Neuronal stem cell (in vitro differentiated cells): Measurements from ENCODE around the gene TLCD4.

Source experiments
- DNase-seq: peaks from one replicate; pipeline ENCODE4 v3.0.0-alpha.2; 2013; ENCODE audit warnings: low spot score
- H2AFZ ChIP-seq: one replicate; pipeline ENCODE4 v1.6.1; 2013; ENCODE audit warnings: mild to moderate bottlenecking, low read length, inconsistent platforms
- H2AK5ac ChIP-seq: 2 replicates; pipeline ENCODE4 v1.6.1; 2013; ENCODE audit warnings: low read depth, mild to moderate bottlenecking, inconsistent platforms, low read length, moderate library complexity, mixed read lengths
- H2BK120ac ChIP-seq: 2 replicates; pipeline ENCODE4 v1.6.1; 2013; ENCODE audit warnings: low read depth, mild to moderate bottlenecking, inconsistent platforms, low read length, moderate library complexity, mixed read lengths
- H2BK12ac ChIP-seq: one replicate; pipeline ENCODE4 v1.6.1; 2013; ENCODE audit warnings: low read length, inconsistent platforms
- H2BK15ac ChIP-seq: 2 replicates; pipeline ENCODE4 v1.6.1; 2013; ENCODE audit warnings: mild to moderate bottlenecking, low read length, inconsistent platforms, mixed read lengths
- H2BK5ac ChIP-seq: one replicate; pipeline ENCODE4 v1.6.1; 2013; ENCODE audit warnings: inconsistent platforms, mild to moderate bottlenecking, low read length, moderate library complexity
- H3K14ac ChIP-seq: one replicate; pipeline ENCODE4 v1.6.1; 2013; ENCODE audit warnings: low read length, inconsistent platforms
- H3K18ac ChIP-seq: 2 replicates; pipeline ENCODE4 v1.6.1; 2013; ENCODE audit warnings: low read length, inconsistent platforms
- H3K23ac ChIP-seq: 2 replicates; pipeline ENCODE4 v1.6.1; 2013; ENCODE audit warnings: low read depth, mild to moderate bottlenecking, mixed read lengths, low read length, inconsistent platforms; ENCODE audit not compliant: poor library complexity
- H3K27ac ChIP-seq: replicated peaks from 3 replicates; pipeline ENCODE4 v1.5.1; 2013; ENCODE audit warnings: low read length, inconsistent platforms
- H3K27me3 ChIP-seq, 3 experiments: 2 replicates each; pipeline ENCODE4 v1.6.1; 2013; ENCODE audit warnings: low read length in 3 of 3, mild to moderate bottlenecking in 2 of 3, inconsistent platforms in 1 of 3, low read depth in 1 of 3, mixed read lengths in 1 of 3, moderate library complexity in 1 of 3; ENCODE audit not compliant: control insufficient read depth in 3 of 3, insufficient read depth in 3 of 3
- H3K36me3 ChIP-seq, 2 donors: replicated peaks in 1 of 2; 2 replicates each; pipeline ENCODE4 v1.6.1; 2013; ENCODE audit warnings: low read length in 2 of 2; ENCODE audit not compliant: control insufficient read depth in 2 of 2, insufficient read depth in 2 of 2
- H3K4ac ChIP-seq: 2 replicates; pipeline ENCODE4 v1.6.1; 2013; ENCODE audit warnings: inconsistent platforms, mild to moderate bottlenecking, low read length, moderate library complexity
- H3K4me1 ChIP-seq, 2 donors: 1 replicate in 1 of 2; 2 replicates in 1 of 2; pipeline ENCODE4 v1.6.1; 2013; ENCODE audit warnings: low read length in 2 of 2, low read depth in 1 of 2; ENCODE audit not compliant: control insufficient read depth in 2 of 2, insufficient read depth in 1 of 2
- H3K4me2 ChIP-seq: one replicate; pipeline ENCODE4 v1.6.1; 2013; ENCODE audit warnings: mild to moderate bottlenecking, low read length, inconsistent platforms; ENCODE audit not compliant: insufficient read depth, poor library complexity, severe bottlenecking
- H3K4me3 ChIP-seq, 2 donors: 2 replicates each; pipeline ENCODE4 v1.5.1; 2013; ENCODE audit warnings: low read length in 2 of 2, mild to moderate bottlenecking in 2 of 2, inconsistent platforms in 1 of 2, moderate library complexity in 1 of 2
- H3K79me1 ChIP-seq: one replicate; pipeline ENCODE4 v1.6.1; 2013; ENCODE audit warnings: low read depth, mild to moderate bottlenecking, inconsistent platforms, low read length, moderate library complexity
- H3K9ac ChIP-seq: one replicate; pipeline ENCODE4 v1.6.1; 2013; ENCODE audit warnings: mild to moderate bottlenecking, low read depth, low read length, inconsistent platforms; ENCODE audit not compliant: poor library complexity
- H3K9me3 ChIP-seq, 2 donors: replicated peaks in 1 of 2; 2 replicates each; pipeline versions ENCODE3 to v1.6.1; 2013; ENCODE audit warnings: low read length in 2 of 2, mild to moderate bottlenecking in 2 of 2, inconsistent platforms in 1 of 2, low read depth in 1 of 2, mixed read lengths in 1 of 2, moderate library complexity in 1 of 2; ENCODE audit not compliant: control insufficient read depth in 2 of 2, insufficient read depth in 1 of 2
- H4K8ac ChIP-seq: one replicate; pipeline ENCODE4 v1.6.1; 2013; ENCODE audit warnings: low read depth, mild to moderate bottlenecking, inconsistent platforms, low read length, moderate library complexity
- H4K91ac ChIP-seq: one replicate; pipeline ENCODE4 v1.6.1; 2013; ENCODE audit warnings: low read length, low read depth, mild to moderate bottlenecking, inconsistent platforms; ENCODE audit not compliant: poor library complexity
- whole genome bisulfite sequencing, 2 donors: extraction: QIAGEN DNeasy Blood & Tissue Kit; methylation state at CpG; one replicate each; pipeline ENCODE4 v1.1.7; 2013; ENCODE audit warnings: missing lambda C conversion rate in 2 of 2, mixed read lengths in 1 of 2; ENCODE audit not compliant: insufficient read length in 2 of 2, insufficient replicate concordance in 1 of 2; ENCODE audit errors: extremely low coverage in 2 of 2; 5-methylcytosine and 5-hydroxymethylcytosine counted together

Gene TLCD4

GRCh38 chr1:95122151-95122697 lies 5.1 kb downstream of the TLCD4 start:
- peaks cover 0 to 2% of the 10 kb centered on the region in 2 donors for H3K4me1 ChIP-seq
- DNase-seq: no peak

GRCh38 chr1:95124342-95124741 lies 7.2 kb downstream of the TLCD4 start:
- DNase-seq: no peak
- Histone ChIP-seq H2AFZ (no peak overlapping the region), H3K9ac (no peak overlapping the region), H3K4me1 (no peaks in the 10 kb centered on the region), H3K4me3 (no peak overlapping the region), H3K36me3 (no peaks in the 10 kb centered on the region), H2BK5ac (no peak overlapping the region), H4K91ac (no peak overlapping the region), H3K27ac (no peak overlapping the region), H3K27me3 (peaks cover 0 to 41% (median 0%) of the 10 kb centered on the region in 3 experiments), H2BK15ac (no peak overlapping the region), H3K9me3 (no peaks in the 10 kb centered on the region), H3K14ac (no peak overlapping the region), H3K4ac (no peak overlapping the region), H2AK5ac (no peak overlapping the region), H4K8ac (no peak overlapping the region), H3K79me1 (no peaks in the 10 kb centered on the region), H3K18ac (no peak overlapping the region), H3K4me2 (no peak overlapping the region), H3K23ac (no peak overlapping the region), H2BK120ac (no peak overlapping the region), H2BK12ac (no peak overlapping the region)
- no CpG with 5 or more reads among the region's 2 CpGs for WGBS, 2 donors

More at GRCh38 chr1:95122151-95122697, 5.1 kb downstream of the TLCD4 start:
- H3K23ac ChIP-seq: no peak overlapping the region
- no peak overlapping the region for H4K91ac ChIP-seq
- H3K79me1 ChIP-seq: peaks cover 2% of the 10 kb centered on the region
- H2BK12ac ChIP-seq: no peak overlapping the region
- H3K9me3 ChIP-seq: no peaks in the 10 kb centered on the region
- H4K8ac ChIP-seq: no peak overlapping the region
- no peaks in the 10 kb centered on the region for H3K36me3 ChIP-seq
- no peak overlapping the region for H2AFZ ChIP-seq
- H2BK120ac ChIP-seq: no peak overlapping the region
- no peak overlapping the region for H2AK5ac ChIP-seq
- no peak overlapping the region for H3K4me3 ChIP-seq
- H2BK15ac ChIP-seq: no peak overlapping the region
- no peak overlapping the region for H2BK5ac ChIP-seq
- H3K4ac ChIP-seq: no peak overlapping the region
- no CpG with 5 or more reads among the region's 8 CpGs for WGBS, 2 donors
- H3K4me2 ChIP-seq: no peak overlapping the region
- no peak overlapping the region for H3K9ac ChIP-seq
- H3K14ac ChIP-seq: no peak overlapping the region
- H3K18ac ChIP-seq: no peak overlapping the region
- H3K27me3 ChIP-seq: peaks cover 0 to 59% (median 3%) of the 10 kb centered on the region in 3 experiments
- H3K27ac ChIP-seq: no peak overlapping the region

- Histone ChIP-seq H3K4me3 (no peak overlapping the region), H3K36me3 (no peaks in the 10 kb centered on the region), H3K79me1 (no peaks in the 10 kb centered on the region), H2BK12ac (no peak overlapping the region), H2BK15ac (no peak overlapping the region), H3K18ac (no peak overlapping the region), H2AK5ac (no peak overlapping the region), H2BK120ac (no peak overlapping the region), H4K91ac (no peak overlapping the region), H2AFZ (no peak overlapping the region), H3K9me3 (no peaks in the 10 kb centered on the region), H3K4me2 (no peak overlapping the region), H3K23ac (no peak overlapping the region), H2BK5ac (no peak overlapping the region), H3K4me1 (no peaks in the 10 kb centered on the region), H3K27ac (no peak overlapping the region), H3K9ac (no peak overlapping the region), H3K14ac (no peak overlapping the region), H3K4ac (no peak overlapping the region), H4K8ac (no peak overlapping the region), H3K27me3 (peaks cover 0 to 26% (median 0%) of the 10 kb centered on the region in 3 experiments)
- WGBS, 2 donors: no CpG with 5 or more reads among the region's 3 CpGs
- no peak for DNase-seq
Observed at GRCh38 chr1:95126366-95126765, 9.2 kb downstream of the TLCD4 start.

GRCh38 chr1:95126846-95127245 lies 9.7 kb downstream of the TLCD4 start:
- Histone ChIP-seq H3K27me3 (peaks cover 0 to 24% (median 0%) of the 10 kb centered on the region in 3 experiments), H3K36me3 (no peaks in the 10 kb centered on the region), H3K23ac (no peak overlapping the region), H2BK120ac (no peak overlapping the region), H3K4me2 (no peak overlapping the region), H2AK5ac (no peak overlapping the region), H2BK5ac (no peak overlapping the region), H3K9me3 (no peaks in the 10 kb centered on the region), H2BK12ac (no peak overlapping the region), H3K9ac (no peak overlapping the region), H2AFZ (no peak overlapping the region), H4K91ac (no peak overlapping the region), H3K4me1 (no peaks in the 10 kb centered on the region), H3K79me1 (no peaks in the 10 kb centered on the region), H3K14ac (no peak overlapping the region), H3K27ac (no peak overlapping the region), H4K8ac (no peak overlapping the region), H3K18ac (no peak overlapping the region), H2BK15ac (no peak overlapping the region), H3K4ac (no peak overlapping the region), H3K4me3 (no peak overlapping the region)
- no peak for DNase-seq
- WGBS, 2 donors: no CpG with 5 or more reads among the region's 4 CpGs
